SK-N-SH (cell line): ENCODE data around the gene CD244. TPM values are rescaled to one million over a fixed set of nuclear protein-coding genes. Genes with fewer than 3 reads are reported as not detected.

ENCODE experiments used
- CTCF ChIA-PET: fragments of 300-600, 350-600 bp; formaldehyde crosslinking; extraction: SDS; loops from one replicate; lab custom pipeline; 2021; lab: Yijun Ruan, JAX
- POLR2A ChIA-PET: fragments of 350-600 bp; sonication (Branson Sonifier 250); formaldehyde crosslinking; extraction: SDS; loops from one replicate; lab custom pipeline; 2020; ENCODE audit warnings: antibody characterized with exemption, inconsistent platforms; lab: Yijun Ruan, JAX
- DNase-seq: peaks from one replicate; pipeline ENCODE4 v3.0.0; 2012
- H2AFZ ChIP-seq: fragments of 200-600 bp; sonication (generic); 2 replicates; pipeline ENCODE4 v1.8.1; 2016; ENCODE audit warnings: antibody characterized with exemption, mild to moderate bottlenecking, low read depth
- H3F3A ChIP-seq: fragments of 200-600 bp; sonication (generic); replicated peaks from 2 replicates; pipeline ENCODE3; 2016; ENCODE audit warnings: antibody characterized with exemption, mild to moderate bottlenecking; ENCODE audit not compliant: insufficient read depth
- H3K27ac ChIP-seq, 2 experiments: fragments of 200-500 bp in 1 of 2; fragments of 200-600 bp in 1 of 2; sonication (Bioruptor generic) in 1 of 2; sonication (generic), shearing (Covaris generic) in 1 of 2; 2 replicates each; pipeline versions ENCODE4 v1.5.1 to v1.6.1; 2014 to 2016; ENCODE audit warnings: low read depth in 2 of 2, inconsistent platforms in 1 of 2, low read length in 1 of 2, mild to moderate bottlenecking in 1 of 2, mixed read lengths in 1 of 2
- H3K27me3 ChIP-seq: fragments of 200-600 bp; sonication (generic), shearing (Covaris generic); 2 replicates; pipeline ENCODE4 v1.6.1; 2016; ENCODE audit warnings: mixed run types; ENCODE audit not compliant: insufficient read depth
- H3K36me3 ChIP-seq, 2 experiments: fragments of 200-500 bp in 1 of 2; fragments of 200-600 bp in 1 of 2; sonication (Bioruptor generic) in 1 of 2; sonication (generic) in 1 of 2; replicated peaks in 1 of 2; 2 replicates each; pipeline versions ENCODE3 to v1.5.1; 2014 to 2016; ENCODE audit warnings: low read length in 1 of 2, mild to moderate bottlenecking in 1 of 2; ENCODE audit not compliant: insufficient read depth in 2 of 2, control insufficient read depth in 1 of 2
- H3K4me1 ChIP-seq, 2 experiments: fragments of 200-500 bp in 1 of 2; fragments of 200-600 bp in 1 of 2; sonication (Bioruptor generic) in 1 of 2; sonication (generic), shearing (Covaris generic) in 1 of 2; 2 replicates each; pipeline versions ENCODE4 v1.5.1 to v1.6.1; 2014 to 2016; ENCODE audit warnings: low read depth in 1 of 2, low read length in 1 of 2, mixed run types in 1 of 2; ENCODE audit not compliant: insufficient read depth in 2 of 2, control insufficient read depth in 1 of 2
- H3K4me2 ChIP-seq: fragments of 200-600 bp; sonication (generic), shearing (Covaris generic); 2 replicates; pipeline ENCODE4 v1.6.1; 2017; ENCODE audit warnings: mixed run types
- H3K4me3 ChIP-seq, 2 experiments: fragments of 200-500 bp in 1 of 2; fragments of 200-600 bp in 1 of 2; sonication (Bioruptor generic) in 1 of 2; sonication (generic), shearing (Covaris generic) in 1 of 2; 2 replicates each; pipeline versions ENCODE4 v1.5.1 to v1.8.1; 2014 to 2016; ENCODE audit warnings: low read depth in 2 of 2, inconsistent platforms in 1 of 2, low read length in 1 of 2, mild to moderate bottlenecking in 1 of 2, mixed read lengths in 1 of 2, moderate library complexity in 1 of 2
- H3K79me2 ChIP-seq: fragments of 200-600 bp; sonication (generic); 2 replicates; pipeline ENCODE4 v1.8.1; 2017; ENCODE audit warnings: mild to moderate bottlenecking; ENCODE audit not compliant: insufficient read depth
- H3K9ac ChIP-seq: fragments of 200-600 bp; sonication (generic); 2 replicates; pipeline ENCODE4 v1.6.1; 2017; ENCODE audit warnings: mixed run types
- H3K9me2 ChIP-seq: fragments of 200-600 bp; sonication (generic); 2 replicates; pipeline ENCODE4 v1.6.1; 2017; ENCODE audit warnings: mixed run types
- H3K9me3 ChIP-seq: fragments of 200-600 bp; sonication (generic); 2 replicates; pipeline ENCODE4 v1.6.1; 2017; ENCODE audit warnings: mixed run types, mild to moderate bottlenecking, moderate library complexity
- H4K20me1 ChIP-seq: fragments of 200-600 bp; sonication (generic); 2 replicates; pipeline ENCODE4 v1.6.1; 2017; ENCODE audit warnings: mild to moderate bottlenecking, mixed run types; ENCODE audit not compliant: insufficient read depth
- ELF1 ChIP-seq: IDR thresholded peaks from 2 replicates; pipeline ENCODE4 v1.4.0; 2012
- EZH2phosphoT487 ChIP-seq: fragments of 200-600 bp; sonication (generic); IDR thresholded peaks from 2 replicates; pipeline ENCODE4 v1.6.1; 2017; ENCODE audit warnings: low read depth, mixed run types, mild to moderate bottlenecking, antibody characterized with exemption, moderate library complexity, borderline replicate concordance
- GATA2 ChIP-seq: sonication (generic); formaldehyde crosslinking; IDR thresholded peaks from 2 replicates; pipeline ENCODE4 v1.5.0; 2020; ENCODE audit warnings: mild to moderate bottlenecking, missing genetic modification reagents
- NRF1 ChIP-seq: IDR thresholded peaks from 2 replicates; pipeline ENCODE4 v1.6.1; 2012; ENCODE audit warnings: low read depth, mild to moderate bottlenecking, low read length
- POLR2AphosphoS5 ChIP-seq: IDR thresholded peaks from 2 replicates; pipeline ENCODE4 v1.6.1; 2012; ENCODE audit warnings: low read depth, low read length
- RAD21 ChIP-seq: IDR thresholded peaks from 2 replicates; pipeline ENCODE4 v1.6.1; 2012; ENCODE audit warnings: mild to moderate bottlenecking, low read length
- RCOR1 ChIP-seq: fragments of 150-350 bp; IDR thresholded peaks from 2 replicates; pipeline ENCODE4 v1.6.1; 2017; ENCODE audit warnings: antibody characterized with exemption, low read length
- SMC3 ChIP-seq: IDR thresholded peaks from 2 replicates; pipeline ENCODE4 v1.6.1; 2012; ENCODE audit warnings: low read depth, low read length, improper control_type of control experiment
- TAF1 ChIP-seq: IDR thresholded peaks from 2 replicates; pipeline ENCODE4 v1.6.1; 2012; ENCODE audit warnings: low read depth, mild to moderate bottlenecking, low read length, moderate library complexity, borderline replicate concordance
- YY1 ChIP-seq: IDR thresholded peaks from 2 replicates; pipeline ENCODE4 v1.4.0; 2012; ENCODE audit warnings: low read depth, mild to moderate bottlenecking
- WGBS: methylation state at CpG from one replicate; pipeline ENCODE4 v1.1.6; 2017; ENCODE audit warnings: low lambda C conversion rate; 5-methylcytosine and 5-hydroxymethylcytosine counted together
- polyA plus RNA-seq, 3 experiments: library from polyadenylated mRNA; depleted of rRNA; stranded (reverse); fragments of >200 nt; gene quantifications; 2 replicates each; pipeline ENCODE4 v1.2.3, GENCODE V29; 2012
- TF ChIP-seq, protein P1 (sequence below): IDR thresholded peaks from 2 replicates; pipeline ENCODE4 v1.4.0; 2012; ENCODE audit warnings: low read depth, borderline replicate concordance
- TF ChIP-seq, protein P2 (sequence below): fragments of 150-350 bp; IDR thresholded peaks from 2 replicates; pipeline ENCODE4 v1.6.1; 2016; ENCODE audit warnings: mild to moderate bottlenecking, low read depth, low read length
- TF ChIP-seq, protein P3 (sequence below): IDR thresholded peaks from 2 replicates; pipeline ENCODE4 v1.6.1; 2012; ENCODE audit warnings: mild to moderate bottlenecking, low read depth, low read length, moderate library complexity
- TF ChIP-seq, protein P4 (sequence below): fragments of 150-350 bp; IDR thresholded peaks from 2 replicates; pipeline ENCODE4 v1.6.1; 2017; ENCODE audit warnings: antibody characterized with exemption, low read length, low read depth, borderline replicate concordance
- TF ChIP-seq, protein P5 (sequence below): fragments of 200-600 bp; sonication (generic); IDR thresholded peaks from 2 replicates; pipeline ENCODE4 v1.6.1; 2017; ENCODE audit warnings: antibody characterized with exemption, mild to moderate bottlenecking, moderate library complexity

Gene CD244
- polyA plus RNA-seq, 1 of the 3 experiments (the other 2 are of a cell fraction) = not detected

DNA sequence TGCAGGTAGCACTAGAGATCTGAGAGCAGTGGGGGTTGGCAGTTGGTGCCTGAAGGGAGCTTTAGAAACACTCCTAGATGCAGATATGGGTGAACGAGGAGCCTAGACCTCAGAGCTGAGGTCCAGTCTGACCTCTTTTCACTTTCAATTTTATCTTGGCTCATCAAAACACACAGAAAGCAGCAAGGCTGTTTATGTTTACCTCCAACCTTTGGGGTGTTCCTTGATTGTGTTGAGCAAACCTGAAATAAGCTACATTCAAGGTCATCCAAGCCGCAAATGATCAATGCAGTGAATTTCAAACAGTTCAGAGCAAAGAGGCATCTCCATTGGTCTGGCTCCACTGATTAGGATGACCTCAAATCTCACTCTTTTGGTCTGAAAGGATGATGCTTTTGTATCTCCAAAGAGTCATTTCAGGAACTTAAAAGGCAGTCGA is 65.4 kb downstream of the CD244 start:
- Histone ChIP-seq H4K20me1 (no peaks in the 10 kb centered on the region), H3K9me3 (no peaks in the 10 kb centered on the region), H3K4me1 (no peaks in the 10 kb centered on the region), H3K27me3 (no peaks in the 10 kb centered on the region; the same call in 1 of the 2 replicates), H3K9me2 (no peaks in the 10 kb centered on the region), H3K36me3 (no peaks in the 10 kb centered on the region), H3K4me2 (no peak overlapping the region), H3K4me3 (no peak overlapping the region), H3K27ac (no peak overlapping the region), H3K79me2 (no peaks in the 10 kb centered on the region), H3F3A (no peaks in the 10 kb centered on the region), H2AFZ (no peak overlapping the region; the same call in 1 of the 2 replicates), H3K9ac (no peak overlapping the region)
- CTCF ChIA-PET = interaction anchor here (0.6 to 1.3 kb wide), 3 partner anchors 17 to 131 kb away, joined by 3 to 4 read pairs (median 3); no protein-coding TSS in a partner anchor
- DNase-seq = no peak
- TF ChIP-seq RAD21 (no peak), NRF1 (no peak), YY1 (no peak)
- TF ChIP-seq, protein P1, sequence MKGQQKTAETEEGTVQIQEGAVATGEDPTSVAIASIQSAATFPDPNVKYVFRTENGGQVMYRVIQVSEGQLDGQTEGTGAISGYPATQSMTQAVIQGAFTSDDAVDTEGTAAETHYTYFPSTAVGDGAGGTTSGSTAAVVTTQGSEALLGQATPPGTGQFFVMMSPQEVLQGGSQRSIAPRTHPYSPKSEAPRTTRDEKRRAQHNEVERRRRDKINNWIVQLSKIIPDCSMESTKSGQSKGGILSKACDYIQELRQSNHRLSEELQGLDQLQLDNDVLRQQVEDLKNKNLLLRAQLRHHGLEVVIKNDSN = no peak
- TF ChIP-seq, protein P2, sequence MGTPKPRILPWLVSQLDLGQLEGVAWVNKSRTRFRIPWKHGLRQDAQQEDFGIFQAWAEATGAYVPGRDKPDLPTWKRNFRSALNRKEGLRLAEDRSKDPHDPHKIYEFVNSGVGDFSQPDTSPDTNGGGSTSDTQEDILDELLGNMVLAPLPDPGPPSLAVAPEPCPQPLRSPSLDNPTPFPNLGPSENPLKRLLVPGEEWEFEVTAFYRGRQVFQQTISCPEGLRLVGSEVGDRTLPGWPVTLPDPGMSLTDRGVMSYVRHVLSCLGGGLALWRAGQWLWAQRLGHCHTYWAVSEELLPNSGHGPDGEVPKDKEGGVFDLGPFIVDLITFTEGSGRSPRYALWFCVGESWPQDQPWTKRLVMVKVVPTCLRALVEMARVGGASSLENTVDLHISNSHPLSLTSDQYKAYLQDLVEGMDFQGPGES = no peak
- POLR2A ChIA-PET = no interaction called here
- 4% methylated on average over 3 of the region's 3 CpGs for WGBS

DNA sequence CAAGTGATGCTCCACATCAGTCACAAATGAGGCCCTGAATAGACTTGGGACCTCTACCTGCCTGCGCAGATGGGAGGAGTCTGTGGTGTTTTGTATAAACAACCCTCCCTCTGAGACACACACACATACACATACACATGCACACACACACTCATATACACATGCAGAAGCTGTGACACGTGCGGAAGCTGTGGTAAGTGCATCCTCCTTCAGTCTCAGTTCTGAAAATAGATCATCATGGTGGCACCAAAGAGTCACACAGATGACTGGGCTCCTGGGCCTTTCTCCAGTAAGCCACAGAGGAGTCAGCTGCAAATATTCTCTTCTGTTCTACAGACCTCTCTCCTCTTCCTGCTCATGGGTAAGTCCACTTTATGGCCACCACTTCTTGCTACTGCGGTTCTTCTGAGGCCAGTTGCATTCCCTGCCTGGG is 66.7 kb downstream of the CD244 start, which contains the start of gene LY9:
Gene LY9, plus strand, starts transcription at position 224 of the 433 bp plus-strand sequence. Its CDS starts 14 bp downstream, at position 238.
- no peak within 1 kb of the TSS for H3K4me3 ChIP-seq
- no peaks in the 10 kb centered on the region for H3F3A ChIP-seq
- H2AFZ ChIP-seq = no peak within 1 kb of the TSS; the same call in 1 of the 2 replicates
- no peak within 1 kb of the TSS for H3K4me2 ChIP-seq
- no peaks in the 10 kb centered on the region for H3K36me3 ChIP-seq
- POLR2A ChIA-PET = no interaction called here
- H3K4me1 ChIP-seq = no peaks in the 10 kb centered on the region
- no peaks in the 10 kb centered on the region for H4K20me1 ChIP-seq
- H3K9me2 ChIP-seq = no peaks in the 10 kb centered on the region
- H3K79me2 ChIP-seq = no peaks in the 10 kb centered on the region
- no peak for DNase-seq
- no peaks in the 10 kb centered on the region for H3K9me3 ChIP-seq
- no peak within 1 kb of the TSS for H3K27ac ChIP-seq
- CTCF ChIA-PET = interaction anchor here (0.8 to 1.4 kb wide), 3 partner anchors 16 to 69 kb away, joined by 3 read pairs; no protein-coding TSS in a partner anchor
- H3K9ac ChIP-seq = no peak within 1 kb of the TSS
- WGBS = 6% methylated on average over 3 of the region's 4 CpGs
- no peaks in the 10 kb centered on the region; the same call in 1 of the 2 replicates for H3K27me3 ChIP-seq
- TF ChIP-seq POLR2AphosphoS5 (no peak), RAD21 (no peak), YY1 (no peak), GATA2 (CRISPR knock-in tag) (no peak), EZH2phosphoT487 (no peak), SMC3 (no peak), TAF1 (no peak), NRF1 (no peak), RCOR1 (no peak), ELF1 (no peak)
- TF ChIP-seq, protein P3, sequence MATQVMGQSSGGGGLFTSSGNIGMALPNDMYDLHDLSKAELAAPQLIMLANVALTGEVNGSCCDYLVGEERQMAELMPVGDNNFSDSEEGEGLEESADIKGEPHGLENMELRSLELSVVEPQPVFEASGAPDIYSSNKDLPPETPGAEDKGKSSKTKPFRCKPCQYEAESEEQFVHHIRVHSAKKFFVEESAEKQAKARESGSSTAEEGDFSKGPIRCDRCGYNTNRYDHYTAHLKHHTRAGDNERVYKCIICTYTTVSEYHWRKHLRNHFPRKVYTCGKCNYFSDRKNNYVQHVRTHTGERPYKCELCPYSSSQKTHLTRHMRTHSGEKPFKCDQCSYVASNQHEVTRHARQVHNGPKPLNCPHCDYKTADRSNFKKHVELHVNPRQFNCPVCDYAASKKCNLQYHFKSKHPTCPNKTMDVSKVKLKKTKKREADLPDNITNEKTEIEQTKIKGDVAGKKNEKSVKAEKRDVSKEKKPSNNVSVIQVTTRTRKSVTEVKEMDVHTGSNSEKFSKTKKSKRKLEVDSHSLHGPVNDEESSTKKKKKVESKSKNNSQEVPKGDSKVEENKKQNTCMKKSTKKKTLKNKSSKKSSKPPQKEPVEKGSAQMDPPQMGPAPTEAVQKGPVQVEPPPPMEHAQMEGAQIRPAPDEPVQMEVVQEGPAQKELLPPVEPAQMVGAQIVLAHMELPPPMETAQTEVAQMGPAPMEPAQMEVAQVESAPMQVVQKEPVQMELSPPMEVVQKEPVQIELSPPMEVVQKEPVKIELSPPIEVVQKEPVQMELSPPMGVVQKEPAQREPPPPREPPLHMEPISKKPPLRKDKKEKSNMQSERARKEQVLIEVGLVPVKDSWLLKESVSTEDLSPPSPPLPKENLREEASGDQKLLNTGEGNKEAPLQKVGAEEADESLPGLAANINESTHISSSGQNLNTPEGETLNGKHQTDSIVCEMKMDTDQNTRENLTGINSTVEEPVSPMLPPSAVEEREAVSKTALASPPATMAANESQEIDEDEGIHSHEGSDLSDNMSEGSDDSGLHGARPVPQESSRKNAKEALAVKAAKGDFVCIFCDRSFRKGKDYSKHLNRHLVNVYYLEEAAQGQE = no peak
- TF ChIP-seq, protein P4, sequence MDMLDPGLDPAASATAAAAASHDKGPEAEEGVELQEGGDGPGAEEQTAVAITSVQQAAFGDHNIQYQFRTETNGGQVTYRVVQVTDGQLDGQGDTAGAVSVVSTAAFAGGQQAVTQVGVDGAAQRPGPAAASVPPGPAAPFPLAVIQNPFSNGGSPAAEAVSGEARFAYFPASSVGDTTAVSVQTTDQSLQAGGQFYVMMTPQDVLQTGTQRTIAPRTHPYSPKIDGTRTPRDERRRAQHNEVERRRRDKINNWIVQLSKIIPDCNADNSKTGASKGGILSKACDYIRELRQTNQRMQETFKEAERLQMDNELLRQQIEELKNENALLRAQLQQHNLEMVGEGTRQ = no peak
- TF ChIP-seq, protein P5, sequence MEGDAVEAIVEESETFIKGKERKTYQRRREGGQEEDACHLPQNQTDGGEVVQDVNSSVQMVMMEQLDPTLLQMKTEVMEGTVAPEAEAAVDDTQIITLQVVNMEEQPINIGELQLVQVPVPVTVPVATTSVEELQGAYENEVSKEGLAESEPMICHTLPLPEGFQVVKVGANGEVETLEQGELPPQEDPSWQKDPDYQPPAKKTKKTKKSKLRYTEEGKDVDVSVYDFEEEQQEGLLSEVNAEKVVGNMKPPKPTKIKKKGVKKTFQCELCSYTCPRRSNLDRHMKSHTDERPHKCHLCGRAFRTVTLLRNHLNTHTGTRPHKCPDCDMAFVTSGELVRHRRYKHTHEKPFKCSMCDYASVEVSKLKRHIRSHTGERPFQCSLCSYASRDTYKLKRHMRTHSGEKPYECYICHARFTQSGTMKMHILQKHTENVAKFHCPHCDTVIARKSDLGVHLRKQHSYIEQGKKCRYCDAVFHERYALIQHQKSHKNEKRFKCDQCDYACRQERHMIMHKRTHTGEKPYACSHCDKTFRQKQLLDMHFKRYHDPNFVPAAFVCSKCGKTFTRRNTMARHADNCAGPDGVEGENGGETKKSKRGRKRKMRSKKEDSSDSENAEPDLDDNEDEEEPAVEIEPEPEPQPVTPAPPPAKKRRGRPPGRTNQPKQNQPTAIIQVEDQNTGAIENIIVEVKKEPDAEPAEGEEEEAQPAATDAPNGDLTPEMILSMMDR = no peak
- TF ChIP-seq, protein P1 = no peak
